GM15510 (cell line): Measurements from ENCODE around the gene P2RY8.

Source experiments
- POLR2A ChIP-seq: IDR thresholded peaks from 3 replicates; pipeline ENCODE4 v1.6.1; 2011; ENCODE audit warnings: borderline replicate concordance; ENCODE audit not compliant: insufficient read length; ENCODE audit errors: extremely low read depth

Gene P2RY8

GRCh38 chrX:1464971-1465285 is 72.1 kb downstream of the P2RY8 start:
- TF ChIP-seq POLR2A: no peak

- no peak for TF ChIP-seq POLR2A
These were observed 72.7 kb downstream of the P2RY8 start for GRCh38 chrX:1464041-1464970.

DNA sequence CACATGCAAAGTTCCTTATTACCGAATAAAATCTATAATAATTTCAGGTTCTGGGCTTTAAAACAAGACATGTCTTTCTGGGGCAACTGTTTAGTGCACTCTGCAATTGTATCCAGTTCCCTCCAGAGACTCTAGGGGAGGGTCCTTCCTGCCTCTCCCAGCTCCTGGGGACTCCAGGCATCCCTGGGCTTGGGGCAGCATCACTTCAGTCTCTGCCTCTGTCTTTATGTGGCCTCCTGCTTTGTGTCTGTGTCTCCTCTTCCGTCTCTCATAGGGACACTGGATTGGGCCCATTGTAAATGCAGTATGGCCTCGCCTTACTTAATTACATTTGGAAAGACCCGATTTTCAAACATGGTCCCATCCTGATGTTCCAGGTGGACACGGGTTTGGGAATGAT is 73.4 kb downstream of the P2RY8 start:
- TF ChIP-seq POLR2A: no peak

DNA sequence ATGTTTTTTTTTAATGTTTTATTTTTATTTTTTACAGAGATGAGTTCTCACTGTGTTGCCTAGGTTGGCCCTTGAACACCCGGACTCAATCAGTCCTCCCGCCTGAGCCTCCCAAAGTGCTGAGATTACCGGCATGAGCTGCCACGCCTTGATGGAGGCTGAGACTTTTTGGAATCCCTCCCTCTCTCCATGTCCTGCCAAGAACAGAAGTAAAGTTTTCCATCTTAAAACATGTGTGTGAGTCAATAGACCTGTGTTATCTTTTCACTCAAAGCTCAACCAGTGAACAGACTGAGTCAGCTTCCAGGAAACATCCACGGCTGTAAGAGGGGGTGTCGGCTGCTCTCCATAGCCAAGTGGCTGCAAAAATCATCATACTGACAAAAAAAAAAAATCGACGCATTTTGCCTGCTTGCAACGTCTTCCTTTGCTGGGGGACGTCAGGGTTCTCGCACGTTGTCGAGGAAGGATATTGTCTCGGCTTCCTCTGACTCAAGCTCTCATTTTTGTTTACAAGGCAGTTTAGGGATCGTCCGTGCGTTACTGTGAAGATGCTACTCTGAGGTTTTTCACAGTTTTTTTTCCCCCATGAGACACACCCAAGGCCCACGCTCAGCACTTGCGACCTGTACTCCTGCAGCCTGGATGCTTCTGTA is 74.3 kb downstream of the P2RY8 start:
- TF ChIP-seq POLR2A: no peak

GRCh38 chrX:1462110-1462509 is 74.9 kb downstream of the P2RY8 start:
- TF ChIP-seq POLR2A: no peak

- no peak for TF ChIP-seq POLR2A
These were observed 81.1 kb downstream of the P2RY8 start for GRCh38 chrX:1455948-1456280.

DNA sequence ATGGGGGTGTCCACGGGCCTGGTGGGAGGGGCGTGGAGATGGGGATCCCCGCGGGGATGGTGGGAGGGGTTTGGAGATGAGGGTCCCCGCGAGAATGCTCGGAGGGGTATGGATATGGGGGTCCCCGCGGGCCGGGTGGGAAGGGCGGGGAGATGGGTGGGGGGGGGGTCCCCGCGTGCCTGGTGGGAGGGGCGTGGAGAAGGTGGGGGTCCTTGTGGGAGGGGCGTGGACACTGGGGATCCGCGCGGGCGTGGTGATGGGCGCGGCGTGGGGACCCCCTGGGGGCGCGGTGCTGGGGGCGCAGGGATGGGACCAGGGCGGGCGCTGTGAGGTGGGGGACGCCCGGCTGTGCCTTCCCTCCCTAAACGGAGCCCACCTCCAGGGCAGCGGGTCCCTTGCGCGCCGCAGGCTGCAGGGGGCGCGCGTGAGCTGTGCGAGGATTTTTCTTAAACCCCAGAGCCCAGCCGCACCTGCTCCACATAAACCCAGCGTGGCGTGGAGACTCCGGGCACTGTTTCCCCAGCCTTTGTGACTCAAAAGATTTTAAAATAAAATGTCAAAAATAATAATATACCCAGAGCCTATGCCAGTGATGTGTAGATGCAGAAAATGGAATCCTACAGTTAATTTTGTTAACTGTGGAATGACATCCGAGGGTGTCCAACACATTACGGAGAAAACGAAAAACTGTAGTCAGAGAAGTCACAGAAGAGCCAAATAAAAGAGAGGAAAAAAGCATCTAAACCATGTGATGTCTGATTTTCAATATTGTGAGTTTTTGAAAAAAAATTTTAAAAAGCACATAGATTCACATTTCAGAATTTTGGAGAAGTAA is 82.8 kb downstream of the P2RY8 start:
- TF ChIP-seq POLR2A: peak; percentile 12

DNA sequence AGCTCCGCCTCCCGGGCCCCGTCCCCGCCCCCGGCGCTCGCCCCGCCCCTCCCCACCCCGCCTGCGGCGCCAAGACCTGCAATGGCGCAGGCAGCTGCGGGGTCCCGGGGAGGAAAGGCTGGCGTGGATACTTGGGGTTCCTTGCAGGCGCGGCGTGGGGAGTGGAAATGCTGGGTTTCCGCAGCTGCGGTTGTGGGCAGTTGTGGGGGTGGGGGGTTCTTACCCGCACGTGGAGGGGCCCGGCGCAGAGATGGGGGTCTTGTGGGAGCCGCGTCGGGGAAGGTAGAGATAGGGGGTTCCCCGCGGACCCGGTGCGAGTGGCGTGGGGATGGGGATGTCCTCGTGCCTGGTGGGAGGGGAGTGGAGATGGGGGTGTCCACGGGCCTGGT is 83.6 kb downstream of the P2RY8 start:
- peak; percentile 46 for TF ChIP-seq POLR2A

DNA sequence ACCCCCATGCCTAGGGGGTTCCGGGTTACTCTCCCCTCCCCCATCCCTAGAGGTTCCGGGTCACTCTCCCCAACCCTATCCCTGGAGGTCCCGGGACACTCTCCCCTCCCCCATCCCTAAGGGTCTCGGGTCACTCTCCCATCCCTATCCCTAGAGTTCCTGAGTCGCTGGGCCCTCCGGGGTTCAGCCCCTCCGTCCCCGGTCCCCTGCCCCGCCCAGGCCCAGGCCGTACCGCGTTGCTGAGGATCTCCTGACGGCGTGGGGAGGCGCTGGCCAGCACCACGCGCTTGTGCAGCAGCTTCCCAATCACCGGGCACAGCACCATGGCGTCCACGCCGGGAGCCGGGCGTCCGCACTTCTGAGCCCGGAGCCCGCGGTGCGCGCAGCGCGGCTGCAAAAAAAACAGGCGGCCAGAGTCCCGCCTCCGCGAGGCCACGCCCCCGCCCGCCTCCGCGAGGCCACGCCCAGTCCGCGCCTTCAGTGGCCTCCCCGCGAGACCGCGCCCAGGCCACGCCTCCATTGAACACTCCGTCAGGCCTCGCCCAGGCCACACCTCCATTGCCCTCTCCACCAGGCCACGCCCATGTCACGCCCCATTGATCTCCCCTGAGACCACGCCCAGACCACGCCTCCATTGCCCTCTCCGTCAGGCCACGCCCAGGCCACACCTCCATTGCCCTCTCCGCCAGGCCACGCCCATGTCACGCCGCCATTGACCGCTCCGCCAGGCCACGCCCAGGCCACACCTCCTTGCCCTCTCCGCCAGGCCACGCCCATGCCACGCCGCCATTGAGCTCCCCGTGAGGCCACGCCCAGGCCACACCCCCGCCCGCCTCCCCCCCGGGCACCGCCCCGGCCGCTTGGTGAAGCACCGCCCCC is 84.2 kb downstream of the P2RY8 start, which contains the start of gene ASMTL:
TSS of gene ASMTL (minus strand) at position 394 of the 879 bp plus-strand sequence. CDS start at position 325, 69 bp downstream.
- peak; percentile 96 for TF ChIP-seq POLR2A

DNA sequence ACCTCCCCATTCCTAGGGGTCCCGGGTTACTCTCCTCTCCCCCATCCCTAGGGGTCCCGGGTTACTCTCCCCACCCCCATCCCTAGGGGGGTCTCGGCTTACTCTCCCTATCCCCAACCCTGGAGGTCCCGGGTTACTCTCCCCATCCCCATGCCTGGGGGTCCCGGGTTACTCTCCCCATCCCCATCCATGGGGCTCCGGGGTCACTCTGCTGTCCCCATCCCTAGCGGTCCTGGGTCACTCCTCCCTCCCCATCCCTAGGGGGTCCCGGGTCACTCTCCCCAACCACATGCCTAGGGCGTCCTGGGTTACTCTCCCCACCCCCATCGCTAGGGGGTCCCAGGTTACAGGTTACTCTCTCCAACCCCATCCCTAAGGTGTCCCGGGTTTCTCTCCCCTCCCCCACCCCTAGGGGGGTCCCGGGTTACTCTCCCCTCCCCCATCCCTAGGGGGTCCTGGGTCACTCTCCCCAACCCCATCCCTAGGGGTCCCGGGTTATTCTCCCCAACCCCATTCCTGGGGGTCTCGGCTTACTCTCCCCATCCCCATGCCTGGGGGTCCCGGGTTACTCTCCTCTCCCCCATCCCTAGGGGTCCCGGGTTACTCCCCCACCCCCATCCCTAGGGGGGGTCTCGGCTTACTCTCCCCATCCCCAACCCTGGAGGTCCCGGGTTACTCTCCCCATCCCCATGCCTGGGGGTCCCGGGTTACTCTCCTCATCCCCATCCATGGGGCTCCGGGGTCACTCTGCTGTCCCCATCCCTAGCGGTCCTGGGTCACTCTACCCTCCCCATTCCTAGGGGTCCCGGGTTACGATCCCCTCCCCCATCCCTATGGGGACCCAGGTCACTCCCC is 85.1 kb downstream of the P2RY8 start:
- no peak for TF ChIP-seq POLR2A

- TF ChIP-seq POLR2A: no peak
These were observed 85.7 kb downstream of the P2RY8 start for GRCh38 chrX:1451251-1451660.

- TF ChIP-seq POLR2A: no peak
These were observed 86.4 kb downstream of the P2RY8 start for GRCh38 chrX:1450361-1451161.

DNA sequence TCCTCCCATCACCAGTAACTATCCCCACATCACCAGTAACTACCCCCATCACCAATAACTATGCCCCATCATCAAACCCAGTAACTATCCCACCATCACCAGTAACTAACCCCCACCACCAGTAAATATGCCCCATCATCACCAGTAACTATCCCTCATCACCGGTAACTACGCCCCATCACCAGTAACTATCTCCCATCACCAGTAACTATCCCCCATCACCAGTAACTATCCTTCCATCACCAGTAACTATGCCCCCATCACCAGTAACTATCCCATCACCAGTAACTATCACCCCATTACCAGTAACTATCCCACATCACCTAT is 87.2 kb downstream of the P2RY8 start:
- TF ChIP-seq POLR2A: no peak
